ENCODE measurements around the gene KLHDC1. TPM values are rescaled to one million over a fixed set of nuclear protein-coding genes. Genes with fewer than 3 reads are reported as not detected.

The KLHDC1 gene
- total and polyA plus RNA-seq, 7 donors, result 0.46 to 19.1 (median 11.4) TPM

DNA sequence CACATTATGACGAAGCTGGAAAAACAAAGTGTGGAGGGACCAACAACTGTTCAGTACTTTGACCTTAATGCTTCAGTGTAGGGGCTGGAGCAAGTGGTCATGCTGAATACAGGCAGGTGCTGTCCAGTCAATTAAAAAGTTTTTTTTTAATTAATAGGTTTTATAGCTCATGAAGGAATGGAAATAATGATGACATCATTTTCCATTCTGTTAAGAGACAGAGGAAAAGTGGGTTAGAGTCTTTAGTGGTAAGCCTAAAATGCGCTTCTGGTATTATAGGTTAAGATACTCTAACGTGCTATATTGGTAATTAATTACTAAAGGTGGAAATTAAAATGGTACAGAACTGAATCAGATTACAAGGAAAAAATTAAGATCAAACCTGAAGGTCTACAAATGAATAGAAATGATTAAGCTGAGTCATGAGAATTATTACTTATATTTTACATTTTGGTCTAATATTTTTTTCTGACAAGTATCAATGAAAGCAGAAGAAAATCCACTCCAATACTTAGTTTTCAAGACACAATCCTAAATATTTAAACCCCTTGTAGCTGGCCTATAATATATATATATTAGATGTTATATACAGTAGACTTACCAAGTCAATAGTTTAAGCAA, 90.6 kb downstream of the KLHDC1 start:
- TF ChIP-seq EP300 (IDR thresholded peaks at IDR 0.05), result no peak
- TF ChIP-seq POLR2AphosphoS5 (IDR thresholded peaks at IDR 0.05), result no peak
- TF ChIP-seq POLR2A (IDR thresholded peaks at IDR 0.05), result no peak
- TF ChIP-seq, protein P1, sequence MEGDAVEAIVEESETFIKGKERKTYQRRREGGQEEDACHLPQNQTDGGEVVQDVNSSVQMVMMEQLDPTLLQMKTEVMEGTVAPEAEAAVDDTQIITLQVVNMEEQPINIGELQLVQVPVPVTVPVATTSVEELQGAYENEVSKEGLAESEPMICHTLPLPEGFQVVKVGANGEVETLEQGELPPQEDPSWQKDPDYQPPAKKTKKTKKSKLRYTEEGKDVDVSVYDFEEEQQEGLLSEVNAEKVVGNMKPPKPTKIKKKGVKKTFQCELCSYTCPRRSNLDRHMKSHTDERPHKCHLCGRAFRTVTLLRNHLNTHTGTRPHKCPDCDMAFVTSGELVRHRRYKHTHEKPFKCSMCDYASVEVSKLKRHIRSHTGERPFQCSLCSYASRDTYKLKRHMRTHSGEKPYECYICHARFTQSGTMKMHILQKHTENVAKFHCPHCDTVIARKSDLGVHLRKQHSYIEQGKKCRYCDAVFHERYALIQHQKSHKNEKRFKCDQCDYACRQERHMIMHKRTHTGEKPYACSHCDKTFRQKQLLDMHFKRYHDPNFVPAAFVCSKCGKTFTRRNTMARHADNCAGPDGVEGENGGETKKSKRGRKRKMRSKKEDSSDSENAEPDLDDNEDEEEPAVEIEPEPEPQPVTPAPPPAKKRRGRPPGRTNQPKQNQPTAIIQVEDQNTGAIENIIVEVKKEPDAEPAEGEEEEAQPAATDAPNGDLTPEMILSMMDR (IDR thresholded peaks at IDR 0.05), result no peak
- DNase-seq, result no peak
- H3K4me1 ChIP-seq, result no peaks in the 10 kb centered on the region
- no peak overlapping the region for H3K27ac ChIP-seq
- WGBS, 2 donors, result 81 to 89% methylated on average over 3 of the region's 3 CpGs
- H3K36me3 ChIP-seq, result peaks cover 40 to 99% (median 76%) of the 10 kb centered on the region in 4 donors
- intact Hi-C loops (cut with DNase I), result loop anchor here (10.0 kb wide), 1 partner anchor 51 kb away; no protein-coding TSS in a partner anchor
- H3K9me3 ChIP-seq, result no peaks in the 10 kb centered on the region
- H3K27me3 ChIP-seq, result no peaks in the 10 kb centered on the region
- no peak overlapping the region for H3K4me3 ChIP-seq

DNA sequence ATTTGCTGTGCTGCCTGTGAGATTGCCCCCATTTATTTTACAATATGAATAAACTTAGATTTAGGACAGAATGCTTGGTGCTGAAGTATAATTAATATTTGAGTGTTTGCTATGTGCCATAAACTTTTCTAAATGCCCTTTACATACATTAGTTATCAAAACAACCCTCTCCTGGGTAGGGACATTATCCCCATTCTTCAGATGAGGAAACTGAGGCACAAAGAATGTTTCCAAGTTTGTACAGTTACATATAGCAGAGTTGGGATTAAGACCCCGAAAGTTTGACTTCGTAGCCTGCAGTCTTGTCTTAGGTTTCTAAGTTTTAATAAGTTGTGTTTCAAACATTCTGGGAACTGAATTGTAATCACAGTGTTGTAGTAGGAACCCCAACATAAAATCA, 93.4 kb downstream of the KLHDC1 start:
- Histone ChIP-seq H3K4me3 (no peak overlapping the region), H3K27me3 (no peaks in the 10 kb centered on the region), H3K36me3 (peaks cover 23 to 99% (median 64%) of the 10 kb centered on the region in 4 donors), H3K27ac (no peak overlapping the region), H3K4me1 (no peaks in the 10 kb centered on the region), H3K9me3 (no peaks in the 10 kb centered on the region)
- 95 to 99% methylated on average over 2 of the region's 2 CpGs for WGBS, 2 donors
- intact Hi-C loops (cut with DNase I), result loop anchor here (10.0 kb wide), 1 partner anchor 48 kb away; no protein-coding TSS in a partner anchor
- DNase-seq, result no peak
- TF ChIP-seq, protein P1 (IDR thresholded peaks at IDR 0.05), result no peak
- no peak for TF ChIP-seq POLR2AphosphoS5 (IDR thresholded peaks at IDR 0.05)
- TF ChIP-seq EP300 (IDR thresholded peaks at IDR 0.05), result no peak
- no peak for TF ChIP-seq POLR2A (IDR thresholded peaks at IDR 0.05)

DNA sequence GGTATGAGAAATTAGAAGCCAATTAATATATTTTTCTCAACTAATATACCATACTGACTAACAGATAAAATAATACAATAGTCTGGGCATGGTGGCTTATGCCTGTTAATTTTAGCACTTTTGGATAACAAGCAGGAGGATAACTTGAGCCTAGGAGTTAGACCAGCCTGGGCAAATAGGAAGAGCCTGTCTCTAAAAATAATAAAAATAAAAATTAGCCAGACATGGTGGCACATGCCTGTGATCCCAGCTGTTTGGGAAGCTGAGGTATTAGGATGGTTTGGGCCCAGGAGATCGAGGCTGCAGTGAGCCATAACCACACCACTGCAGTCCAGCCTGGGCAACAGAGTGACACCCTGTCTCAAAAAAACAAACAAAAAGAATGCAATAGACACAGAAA, 99.7 kb downstream of the KLHDC1 start:
- TF ChIP-seq POLR2AphosphoS5 (IDR thresholded peaks at IDR 0.05) (no peak), POLR2A (IDR thresholded peaks at IDR 0.05) (no peak), EP300 (IDR thresholded peaks at IDR 0.05) (no peak)
- TF ChIP-seq, protein P1 (IDR thresholded peaks at IDR 0.05), result no peak
- Histone ChIP-seq H3K4me3 (no peak overlapping the region), H3K27ac (no peak overlapping the region), H3K27me3 (no peaks in the 10 kb centered on the region), H3K4me1 (no peaks in the 10 kb centered on the region), H3K9me3 (no peaks in the 10 kb centered on the region), H3K36me3 (peaks cover 9 to 95% (median 50%) of the 10 kb centered on the region in 4 donors)
- DNase-seq, result no peak
- WGBS, 2 donors, result 0% methylated on average over 1 of the region's 1 CpG
- intact Hi-C loops (cut with DNase I), result no loop called here

DNA sequence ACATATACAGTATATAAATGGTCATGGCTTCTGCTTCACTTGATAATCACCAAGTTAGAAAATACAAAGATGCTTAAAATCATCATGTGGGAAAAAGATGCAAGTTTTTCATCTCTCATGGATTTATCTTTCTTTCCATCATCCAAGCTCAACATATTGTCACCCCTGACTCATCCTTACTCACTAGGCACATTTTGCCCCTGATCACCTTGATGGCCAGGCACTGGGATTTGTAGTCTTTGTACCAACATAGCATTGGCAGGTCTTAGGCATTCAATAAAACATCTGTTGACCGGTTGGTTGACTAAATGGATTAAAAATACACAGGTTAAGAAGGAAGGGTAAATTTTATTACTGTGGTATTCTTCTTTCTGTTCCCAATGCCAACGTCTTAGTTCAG, 103.1 kb downstream of the KLHDC1 start:
- no peak overlapping the region for H3K27ac ChIP-seq
- no peak overlapping the region for H3K4me3 ChIP-seq
- 84 to 95% methylated on average over 2 of the region's 2 CpGs for WGBS, 2 donors
- H3K4me1 ChIP-seq, result no peaks in the 10 kb centered on the region
- DNase-seq, result no peak
- H3K36me3 ChIP-seq, result peaks cover 6 to 95% (median 59%) of the 10 kb centered on the region in 4 donors
- intact Hi-C loops (cut with DNase I), result no loop called here
- H3K27me3 ChIP-seq, result no peaks in the 10 kb centered on the region
- no peaks in the 10 kb centered on the region for H3K9me3 ChIP-seq
- TF ChIP-seq, protein P1 (IDR thresholded peaks at IDR 0.05), result no peak
- TF ChIP-seq POLR2AphosphoS5 (IDR thresholded peaks at IDR 0.05), result no peak
- no peak for TF ChIP-seq POLR2A (IDR thresholded peaks at IDR 0.05)
- TF ChIP-seq EP300 (IDR thresholded peaks at IDR 0.05), result no peak

Small RNA genes within 50 kb of the gene (small RNA-seq; reads per million reads assigned to genes)
- 0 reads per million in 3 donors for gene RNU6ATAC30P

Other genes with a start within 250 kb of the KLHDC1 start
- over 10,000 TPM in 2 of 4 donors, 1,000 to 10,000 TPM in 2; 3,416 to 22,215 (median 11,134) TPM for gene RPS29, start 106.7 kb upstream of the KLHDC1 start, total RNA-seq
- gene RPS29, start 106.7 kb upstream of the KLHDC1 start, polyA plus RNA-seq, result 1,000 to 10,000 TPM; 2,343 to 9,810 (median 5,800) TPM
- 1 to 10 TPM; 6.8 to 9.7 (median 8.2) TPM for gene LRR1, start 94.2 kb upstream of the KLHDC1 start, total RNA-seq
- gene LRR1, start 94.2 kb upstream of the KLHDC1 start, polyA plus RNA-seq, result 10 to 100 TPM; 19.2 to 21.3 (median 20.1) TPM
- 100 to 1,000 TPM; 183 to 446 (median 295) TPM for gene RPL36AL, start 72.5 kb upstream of the KLHDC1 start, total RNA-seq
- 100 to 1,000 TPM; 527 to 799 (median 731) TPM for gene RPL36AL, start 72.5 kb upstream of the KLHDC1 start, polyA plus RNA-seq
- 10 to 100 TPM; 17.7 to 18.8 (median 17.9) TPM for gene MGAT2, start 72.3 kb upstream of the KLHDC1 start, total RNA-seq
- gene MGAT2, start 72.3 kb upstream of the KLHDC1 start, polyA plus RNA-seq, result 10 to 100 TPM; 15.6 to 26.9 (median 20.3) TPM
- gene DNAAF2, start 57.9 kb upstream of the KLHDC1 start, total RNA-seq, result 10 to 100 TPM in 2 of 4 donors, 1 to 10 TPM in 2; 3.3 to 12.7 (median 10.6) TPM
- 10 to 100 TPM in 1 of 3 donors, 1 to 10 TPM in 2; 6.3 to 10.9 (median 9.6) TPM for gene DNAAF2, start 57.9 kb upstream of the KLHDC1 start, polyA plus RNA-seq
- gene POLE2, start 4.9 kb upstream of the KLHDC1 start, total RNA-seq, result 1 to 10 TPM in 3 of 4 donors, not detected in 1; 1.4 to 3.8 (median 2.0) TPM
- gene POLE2, start 4.9 kb upstream of the KLHDC1 start, polyA plus RNA-seq, result 1 to 10 TPM; 2.4 to 6.9 (median 5.5) TPM
- gene KLHDC2, start 75.0 kb downstream of the KLHDC1 start, total RNA-seq, result 100 to 1,000 TPM in 2 of 4 donors, 10 to 100 TPM in 2; 80.9 to 111 (median 96.4) TPM
- 10 to 100 TPM; 37.4 to 65.5 (median 63.8) TPM for gene KLHDC2, start 75.0 kb downstream of the KLHDC1 start, polyA plus RNA-seq
- gene NEMF, start 159.7 kb downstream of the KLHDC1 start, total RNA-seq, result 100 to 1,000 TPM in 1 of 4 donors, 10 to 100 TPM in 3; 73.7 to 121 (median 79.0) TPM
- gene NEMF, start 159.7 kb downstream of the KLHDC1 start, polyA plus RNA-seq, result 10 to 100 TPM; 18.0 to 25.0 (median 21.6) TPM
- 10 to 100 TPM; 33.8 to 45.6 (median 39.4) TPM for gene ARF6, start 200.0 kb downstream of the KLHDC1 start, total RNA-seq
- gene ARF6, start 200.0 kb downstream of the KLHDC1 start, polyA plus RNA-seq, result 100 to 1,000 TPM in 1 of 3 donors, 10 to 100 TPM in 2; 81.9 to 117 (median 90.7) TPM